ENCODE results near the gene IGF1R.

Gene IGF1R

GRCh38 chr15:98899272-98900021 lies 251.1 kb downstream of the IGF1R start:
- peak overlapping the region; percentile 100 for H3K27ac ChIP-seq (ENCODE audit: poor library complexity, severe bottlenecking)
- peaks cover 46% of the 10 kb centered on the region for H3K36me3 ChIP-seq (ENCODE audit: low read depth)
- H3K4me1 ChIP-seq (ENCODE audit: insufficient read depth, poor library complexity, severe bottlenecking): peaks cover 65% of the 10 kb centered on the region
- no peaks in the 10 kb centered on the region for H3K9me3 ChIP-seq (ENCODE audit: severe bottlenecking)
- ATAC-seq (ENCODE audit: low read depth) (no peak), DNase-seq (ENCODE audit: low spot score) (no peak)
- no peak overlapping the region for H3K4me3 ChIP-seq (ENCODE audit: severe bottlenecking)
- no peak for TF ChIP-seq CTCF (IDR thresholded peaks at IDR 0.05; ENCODE audit: poor library complexity, severe bottlenecking)
- no peaks in the 10 kb centered on the region for H3K27me3 ChIP-seq (ENCODE audit: insufficient read depth, poor library complexity, severe bottlenecking)

- TF ChIP-seq CTCF (IDR thresholded peaks at IDR 0.05; ENCODE audit: poor library complexity, severe bottlenecking): no peak
- peaks cover 71% of the 10 kb centered on the region for H3K4me1 ChIP-seq (ENCODE audit: insufficient read depth, poor library complexity, severe bottlenecking)
Observed at GRCh38 chr15:98900356-98900755, 252.0 kb downstream of the IGF1R start.

GRCh38 chr15:98901434-98902072 lies 253.2 kb downstream of the IGF1R start:
- Histone ChIP-seq H3K36me3 (ENCODE audit: low read depth) (peaks cover 48% of the 10 kb centered on the region), H3K4me1 (ENCODE audit: insufficient read depth, poor library complexity, severe bottlenecking) (peaks cover 71% of the 10 kb centered on the region), H3K9me3 (ENCODE audit: severe bottlenecking) (no peaks in the 10 kb centered on the region), H3K27me3 (ENCODE audit: insufficient read depth, poor library complexity, severe bottlenecking) (no peaks in the 10 kb centered on the region), H3K27ac (ENCODE audit: poor library complexity, severe bottlenecking) (peak overlapping the region; percentile 100), H3K4me3 (ENCODE audit: severe bottlenecking) (no peak overlapping the region)
- no peak for ATAC-seq (ENCODE audit: low read depth)
- DNase-seq (ENCODE audit: low spot score): no peak
- no peak for TF ChIP-seq CTCF (IDR thresholded peaks at IDR 0.05; ENCODE audit: poor library complexity, severe bottlenecking)

More at GRCh38 chr15:98900356-98900755, 252.0 kb downstream of the IGF1R start:
- DNase-seq (ENCODE audit: low spot score) (no peak), ATAC-seq (ENCODE audit: low read depth) (no peak)
- Histone ChIP-seq H3K9me3 (ENCODE audit: severe bottlenecking) (no peaks in the 10 kb centered on the region), H3K4me3 (ENCODE audit: severe bottlenecking) (no peak overlapping the region), H3K36me3 (ENCODE audit: low read depth) (peaks cover 51% of the 10 kb centered on the region), H3K27me3 (ENCODE audit: insufficient read depth, poor library complexity, severe bottlenecking) (no peaks in the 10 kb centered on the region), H3K27ac (ENCODE audit: poor library complexity, severe bottlenecking) (peak overlapping the region; percentile 100)

GRCh38 chr15:98902931-98903330 lies 254.6 kb downstream of the IGF1R start:
- Histone ChIP-seq H3K27ac (ENCODE audit: poor library complexity, severe bottlenecking) (peak overlapping the region; percentile 100), H3K36me3 (ENCODE audit: low read depth) (peaks cover 51% of the 10 kb centered on the region), H3K27me3 (ENCODE audit: insufficient read depth, poor library complexity, severe bottlenecking) (no peaks in the 10 kb centered on the region), H3K9me3 (ENCODE audit: severe bottlenecking) (no peaks in the 10 kb centered on the region), H3K4me3 (ENCODE audit: severe bottlenecking) (no peak overlapping the region), H3K4me1 (ENCODE audit: insufficient read depth, poor library complexity, severe bottlenecking) (peaks cover 65% of the 10 kb centered on the region)
- ATAC-seq (ENCODE audit: low read depth) (no peak), DNase-seq (ENCODE audit: low spot score) (no peak)
- no peak for TF ChIP-seq CTCF (IDR thresholded peaks at IDR 0.05; ENCODE audit: poor library complexity, severe bottlenecking)
